DND-41 (cell line): ENCODE measurements around the gene DAGLA.

Experiments used
- ATAC-seq: fragments of 200-7000 bp; cut with Tn5 transposase; 3 replicates; pipeline ENCODE4 v1.9.1; 2021; ENCODE audit warnings: low read depth; ENCODE audit not compliant: insufficient read depth
- DNase-seq: peaks from one replicate; pipeline ENCODE4 v3.0.0-alpha.2; 2020
- H2AFZ ChIP-seq: 2 replicates; pipeline ENCODE4 v1.6.0; 2012; ENCODE audit warnings: low read depth, low read length
- H3K27ac ChIP-seq: 2 replicates; pipeline ENCODE4 v1.5.1; 2012; ENCODE audit warnings: low read length, inconsistent platforms
- H3K27me3 ChIP-seq: fragments of 200-600 bp; sonication (generic); 2 replicates; pipeline ENCODE4 v1.6.0; 2012; ENCODE audit warnings: low read length, mild to moderate bottlenecking, inconsistent platforms; ENCODE audit not compliant: insufficient read depth, poor library complexity
- H3K36me3 ChIP-seq: 2 replicates; pipeline ENCODE4 v1.5.1; 2012; ENCODE audit warnings: low read length, inconsistent platforms; ENCODE audit not compliant: insufficient read depth
- H3K4me1 ChIP-seq: 2 replicates; pipeline ENCODE4 v1.5.1; 2012; ENCODE audit warnings: mild to moderate bottlenecking, low read length; ENCODE audit not compliant: insufficient read depth
- H3K4me2 ChIP-seq: 2 replicates; pipeline ENCODE4 v1.6.0; 2012; ENCODE audit warnings: mild to moderate bottlenecking, moderate library complexity, low read length, inconsistent platforms; ENCODE audit not compliant: insufficient read depth
- H3K4me3 ChIP-seq, 2 experiments: fragments of 200-600 bp in 1 of 2; shearing (Covaris generic) in 1 of 2; 2 replicates each; pipeline ENCODE4 v1.5.1; 2012 to 2016; ENCODE audit warnings: inconsistent platforms in 2 of 2, low read length in 2 of 2, mild to moderate bottlenecking in 2 of 2, low read depth in 1 of 2, moderate library complexity in 1 of 2
- H3K79me2 ChIP-seq: 2 replicates; pipeline ENCODE4 v1.6.0; 2012; ENCODE audit warnings: low read length, inconsistent platforms; ENCODE audit not compliant: insufficient read depth
- H3K9ac ChIP-seq: 2 replicates; pipeline ENCODE4 v1.6.0; 2012; ENCODE audit warnings: low read depth, mild to moderate bottlenecking, inconsistent platforms, low read length, moderate library complexity
- H3K9me3 ChIP-seq: 2 replicates; pipeline ENCODE4 v1.5.1; 2012; ENCODE audit warnings: low read length, moderate library complexity, mild to moderate bottlenecking, inconsistent platforms; ENCODE audit not compliant: insufficient read depth, severe bottlenecking
- H4K20me1 ChIP-seq: 2 replicates; pipeline ENCODE4 v1.6.0; 2012; ENCODE audit warnings: low read length; ENCODE audit not compliant: insufficient read depth
- EZH2 ChIP-seq: IDR thresholded peaks from 3 replicates; pipeline ENCODE4 v1.6.1; 2012; ENCODE audit warnings: borderline replicate concordance, low read depth, mild to moderate bottlenecking, moderate library complexity, low read length, inconsistent platforms; ENCODE audit not compliant: severe bottlenecking
- TF ChIP-seq, protein P1 (sequence below): IDR thresholded peaks from 2 replicates; pipeline ENCODE4 v1.5.1; 2012; ENCODE audit warnings: borderline replicate concordance, low read length, moderate library complexity, mild to moderate bottlenecking; ENCODE audit not compliant: poor library complexity, severe bottlenecking; ENCODE audit errors: extremely low read depth

The DAGLA gene

DNA sequence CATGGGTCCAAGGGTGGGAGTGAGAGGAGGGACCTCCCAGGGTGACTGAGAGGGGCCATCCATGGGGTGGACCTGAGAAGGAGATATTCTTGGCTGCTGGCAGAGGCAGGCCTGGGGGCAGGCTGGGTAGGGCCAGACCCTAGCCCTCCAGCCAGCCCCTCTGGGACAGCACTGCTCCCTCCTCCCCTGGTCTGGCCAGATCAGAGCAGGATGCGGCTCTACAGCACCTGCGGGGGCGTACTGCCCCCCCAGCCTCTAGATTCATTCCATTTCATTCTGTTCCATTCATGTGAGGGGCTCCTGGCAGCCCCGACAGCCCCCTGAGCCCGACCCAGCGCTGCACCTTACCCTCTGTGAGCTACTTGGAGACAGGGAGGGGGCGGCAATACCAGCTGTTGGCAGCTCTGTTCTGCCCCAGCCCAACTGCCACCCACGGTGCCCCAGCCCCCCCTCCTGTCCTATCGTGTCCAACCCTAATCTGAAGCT lies 37.9 kb downstream of the DAGLA start:
- ATAC-seq, result 0 out of 3 replicates have a peak, but pooled peaks have one; percentile 29
- no peaks in the 10 kb centered on the region for H3K27me3 ChIP-seq
- H3K79me2 ChIP-seq, result no peaks in the 10 kb centered on the region
- H3K9ac ChIP-seq, result no peak overlapping the region
- H2AFZ ChIP-seq, result no peak overlapping the region
- DNase-seq, result no peak
- H4K20me1 ChIP-seq, result peaks cover 9% of the 10 kb centered on the region; the same call in 1 of the 2 replicates
- H3K36me3 ChIP-seq, result no peaks in the 10 kb centered on the region
- H3K9me3 ChIP-seq, result no peaks in the 10 kb centered on the region
- no peak overlapping the region for H3K4me2 ChIP-seq
- TF ChIP-seq, protein P1, sequence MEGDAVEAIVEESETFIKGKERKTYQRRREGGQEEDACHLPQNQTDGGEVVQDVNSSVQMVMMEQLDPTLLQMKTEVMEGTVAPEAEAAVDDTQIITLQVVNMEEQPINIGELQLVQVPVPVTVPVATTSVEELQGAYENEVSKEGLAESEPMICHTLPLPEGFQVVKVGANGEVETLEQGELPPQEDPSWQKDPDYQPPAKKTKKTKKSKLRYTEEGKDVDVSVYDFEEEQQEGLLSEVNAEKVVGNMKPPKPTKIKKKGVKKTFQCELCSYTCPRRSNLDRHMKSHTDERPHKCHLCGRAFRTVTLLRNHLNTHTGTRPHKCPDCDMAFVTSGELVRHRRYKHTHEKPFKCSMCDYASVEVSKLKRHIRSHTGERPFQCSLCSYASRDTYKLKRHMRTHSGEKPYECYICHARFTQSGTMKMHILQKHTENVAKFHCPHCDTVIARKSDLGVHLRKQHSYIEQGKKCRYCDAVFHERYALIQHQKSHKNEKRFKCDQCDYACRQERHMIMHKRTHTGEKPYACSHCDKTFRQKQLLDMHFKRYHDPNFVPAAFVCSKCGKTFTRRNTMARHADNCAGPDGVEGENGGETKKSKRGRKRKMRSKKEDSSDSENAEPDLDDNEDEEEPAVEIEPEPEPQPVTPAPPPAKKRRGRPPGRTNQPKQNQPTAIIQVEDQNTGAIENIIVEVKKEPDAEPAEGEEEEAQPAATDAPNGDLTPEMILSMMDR, result no peak
- no peak for TF ChIP-seq EZH2
- H3K4me1 ChIP-seq, result no peaks in the 10 kb centered on the region
- H3K4me3 ChIP-seq, result no peak overlapping the region
- H3K27ac ChIP-seq, result no peak overlapping the region

DNA sequence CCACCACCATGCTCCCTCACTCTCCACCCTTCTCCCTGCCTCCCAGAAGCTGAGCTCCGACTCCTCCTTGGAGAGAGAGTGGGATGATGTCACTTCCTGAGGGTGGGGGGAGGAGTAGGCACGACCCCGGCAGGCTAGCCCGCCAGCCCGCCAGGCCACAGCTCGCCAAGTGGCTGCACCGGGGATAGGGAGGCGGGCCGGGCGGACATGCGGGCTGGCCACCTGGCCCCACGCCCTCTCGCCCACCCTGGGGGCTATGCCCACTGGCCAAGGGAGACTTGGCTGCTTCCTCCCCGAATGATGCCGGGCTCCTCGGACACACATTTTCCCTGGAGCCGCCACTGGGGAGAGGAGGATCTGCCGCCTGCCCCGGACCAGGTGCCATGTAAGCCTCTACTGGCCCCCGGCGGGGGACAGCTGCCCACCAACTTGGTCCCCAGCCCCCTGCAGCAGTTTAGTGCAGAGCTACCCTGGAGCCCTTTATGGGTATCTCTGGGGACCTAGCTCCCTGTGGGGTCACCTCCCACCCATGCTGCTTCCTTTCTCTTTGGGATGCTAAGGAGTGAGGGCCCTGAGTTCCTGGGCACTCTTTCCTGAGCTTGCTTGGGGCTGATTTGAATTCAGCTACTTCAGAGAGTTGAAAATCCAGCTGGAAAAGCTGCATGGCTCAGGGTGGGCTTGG lies 38.6 kb downstream of the DAGLA start:
- Histone ChIP-seq H3K4me3 (no peak overlapping the region), H3K36me3 (no peaks in the 10 kb centered on the region), H3K9ac (no peak overlapping the region), H3K27ac (no peak overlapping the region), H2AFZ (no peak overlapping the region), H3K4me1 (no peaks in the 10 kb centered on the region), H3K9me3 (no peaks in the 10 kb centered on the region), H3K4me2 (no peak overlapping the region), H3K79me2 (no peaks in the 10 kb centered on the region), H3K27me3 (no peaks in the 10 kb centered on the region), H4K20me1 (peaks cover 9% of the 10 kb centered on the region; the same call in 1 of the 2 replicates)
- TF ChIP-seq, protein P1, result no peak
- TF ChIP-seq EZH2, result no peak
- ATAC-seq, result 0 out of 3 replicates have a peak, but pooled peaks have one; percentile 40
- DNase-seq, result no peak

DNA sequence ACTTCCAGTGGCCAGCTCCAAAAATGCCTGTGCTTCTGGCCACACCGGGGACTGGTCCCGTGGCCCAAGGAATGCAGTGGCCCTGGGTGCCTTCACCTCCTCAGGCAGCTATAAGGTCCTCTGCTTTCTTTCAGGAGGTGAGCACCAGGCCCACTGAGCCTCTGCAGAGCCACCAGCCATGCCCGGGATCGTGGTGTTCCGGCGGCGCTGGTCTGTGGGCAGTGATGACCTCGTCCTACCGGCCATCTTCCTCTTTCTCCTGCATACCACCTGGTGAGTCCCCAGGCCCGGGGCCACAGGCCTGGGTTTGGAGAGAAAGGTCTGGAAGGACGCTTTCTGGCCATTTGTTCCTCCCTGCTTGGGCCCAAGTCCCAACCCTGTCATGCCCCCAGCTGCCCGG lies 39.8 kb downstream of the DAGLA start:
- H3K4me1 ChIP-seq, result no peaks in the 10 kb centered on the region
- DNase-seq (no peak), ATAC-seq (no peak)
- H3K27me3 ChIP-seq, result peaks cover 2% of the 10 kb centered on the region
- H3K36me3 ChIP-seq, result no peaks in the 10 kb centered on the region
- no peak overlapping the region for H3K4me2 ChIP-seq
- H3K4me3 ChIP-seq, result no peak overlapping the region
- H2AFZ ChIP-seq, result no peak overlapping the region
- H3K27ac ChIP-seq, result no peak overlapping the region
- no peaks in the 10 kb centered on the region for H3K79me2 ChIP-seq
- TF ChIP-seq, protein P1, result no peak
- TF ChIP-seq EZH2, result no peak
- no peak overlapping the region for H3K9ac ChIP-seq
- H3K9me3 ChIP-seq, result no peaks in the 10 kb centered on the region
- peaks cover 12% of the 10 kb centered on the region; the same call in 1 of the 2 replicates for H4K20me1 ChIP-seq

DNA sequence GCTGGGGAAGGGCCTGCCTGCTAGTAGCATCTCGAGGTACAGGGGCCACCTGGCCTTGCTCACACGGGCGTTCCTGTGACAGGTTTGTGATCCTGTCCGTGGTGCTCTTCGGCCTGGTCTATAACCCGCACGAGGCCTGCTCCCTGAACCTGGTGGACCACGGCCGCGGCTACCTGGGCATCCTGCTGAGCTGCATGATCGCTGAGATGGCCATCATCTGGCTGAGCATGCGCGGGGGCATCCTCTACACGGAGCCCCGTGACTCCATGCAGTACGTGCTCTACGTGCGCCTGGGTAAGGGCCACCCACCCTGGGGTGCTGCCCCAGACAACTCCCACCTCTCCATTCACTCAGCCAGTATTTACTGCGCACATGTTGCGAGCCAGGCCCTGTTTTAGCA lies 40.4 kb downstream of the DAGLA start:
- no peaks in the 10 kb centered on the region for H3K4me1 ChIP-seq
- H4K20me1 ChIP-seq, result peaks cover 12% of the 10 kb centered on the region; the same call in 1 of the 2 replicates
- no peak overlapping the region for H2AFZ ChIP-seq
- TF ChIP-seq, protein P1, result no peak
- no peak for TF ChIP-seq EZH2
- H3K4me2 ChIP-seq, result no peak overlapping the region
- no peaks in the 10 kb centered on the region for H3K79me2 ChIP-seq
- H3K9me3 ChIP-seq, result no peaks in the 10 kb centered on the region
- DNase-seq (no peak), ATAC-seq (no peak)
- no peak overlapping the region for H3K4me3 ChIP-seq
- H3K27ac ChIP-seq, result no peak overlapping the region
- H3K36me3 ChIP-seq, result no peaks in the 10 kb centered on the region
- peaks cover 4% of the 10 kb centered on the region for H3K27me3 ChIP-seq
- H3K9ac ChIP-seq, result no peak overlapping the region
